ENCODE measurements around the gene CACNA2D1.

GRCh38 chr7:82012453-82012852 lies 431.1 kb downstream of the CACNA2D1 start:
- TF ChIP-seq CTCF (IDR thresholded peaks at IDR 0.05) (no peak), EP300 (IDR thresholded peaks at IDR 0.05) (no peak), POLR2A (IDR thresholded peaks at IDR 0.05) (no peak)
